K562 (cell line): ENCODE data around the gene PRICKLE4. TPM values are rescaled to one million over a fixed set of nuclear protein-coding genes. Genes with fewer than 3 reads are reported as not detected.
A peak's percentile ranks its signal among the peaks of the same experiment; 100 is the strongest.

Source experiments
- BCLAF1 ChIP-seq, 2 experiments: fragments of 450-650 bp in 1 of 2; IDR thresholded peaks; 2 replicates each; pipeline ENCODE4 v1.6.1; 2011 to 2017; ENCODE audit warnings: low read depth in 2 of 2, antibody characterized with exemption in 1 of 2, borderline replicate concordance in 1 of 2, low read length in 1 of 2, mild to moderate bottlenecking in 1 of 2, mixed read lengths in 1 of 2; ENCODE audit not compliant: control insufficient read depth in 1 of 2
- BCOR ChIP-seq: fragments of 450-650 bp; IDR thresholded peaks from 2 replicates; pipeline ENCODE4 v1.6.1; 2016
- CBX2 ChIP-seq: fragments of 200-600 bp; sonication (generic); IDR thresholded peaks from one replicate; pipeline ENCODE4 v1.6.1; 2012; ENCODE audit warnings: mild to moderate bottlenecking, low read length, inconsistent platforms; ENCODE audit not compliant: insufficient read depth, poor library complexity, severe bottlenecking
- COPS2 ChIP-seq: fragments of 450-650 bp; conservative IDR thresholded peaks from 2 replicates; pipeline ENCODE4 v1.6.1; 2016; ENCODE audit warnings: mild to moderate bottlenecking, moderate library complexity
- ELF1 ChIP-seq: fragments of 200-800 bp; sonication (Bioruptor generic); IDR thresholded peaks from 2 replicates; pipeline ENCODE4 v1.6.1; 2016; ENCODE audit warnings: missing genetic modification characterization, missing compliant biosample characterization
- FOXA1 ChIP-seq: fragments of 450-650 bp; IDR thresholded peaks from 2 replicates; pipeline ENCODE4 v1.6.1; 2016; ENCODE audit warnings: mild to moderate bottlenecking, borderline replicate concordance
- GABPB1 ChIP-seq: sonication (generic); formaldehyde crosslinking; IDR thresholded peaks from 2 replicates; pipeline ENCODE4 v1.8.0; 2022; ENCODE audit warnings: mild to moderate bottlenecking, missing genetic modification reagents
- GTF2F1 ChIP-seq: IDR thresholded peaks from 2 replicates; pipeline ENCODE4 v1.6.1; 2011; ENCODE audit warnings: low read depth, low read length, improper control_type of control experiment
- HLTF ChIP-seq: fragments of 450-650 bp; IDR thresholded peaks from 2 replicates; pipeline ENCODE4 v1.6.1; 2016
- KAT2B ChIP-seq: IDR thresholded peaks from one replicate; pipeline ENCODE4 v1.6.1; 2012; ENCODE audit warnings: low read depth, mild to moderate bottlenecking, control low read depth, inconsistent platforms, low read length, moderate library complexity
- NFIC ChIP-seq: fragments of 450-650 bp; IDR thresholded peaks from 2 replicates; pipeline ENCODE4 v1.6.1; 2017; ENCODE audit warnings: mild to moderate bottlenecking, inconsistent platforms
- PKNOX1 ChIP-seq: fragments of 450-650 bp; IDR thresholded peaks from 2 replicates; pipeline ENCODE4 v1.6.1; 2016
- POLR2B ChIP-seq: fragments of 450-650 bp; IDR thresholded peaks from 2 replicates; pipeline ENCODE4 v1.6.1; 2018; ENCODE audit warnings: low read depth; ENCODE audit not compliant: partially characterized antibody
- RBM39 ChIP-seq: fragments of 200-400 bp; formaldehyde crosslinking; optimal IDR thresholded peaks from 2 replicates; pipeline ENCODE3; 2018; ENCODE audit warnings: low read depth, low read length
- RNF2 ChIP-seq: sonication (generic); IDR thresholded peaks from 2 replicates; pipeline ENCODE4 v1.6.1; 2016
- SMARCB1 ChIP-seq: IDR thresholded peaks from 2 replicates; pipeline ENCODE4 v1.6.1; 2011; ENCODE audit warnings: improper control_type of control experiment, low read depth; ENCODE audit not compliant: insufficient read length
- SNIP1 ChIP-seq: fragments of 450-650 bp; IDR thresholded peaks from 2 replicates; pipeline ENCODE4 v1.7.1; 2017; ENCODE audit warnings: low read depth, mild to moderate bottlenecking
- TEAD1 ChIP-seq, 2 experiments: fragments of 450-650 bp in 1 of 2; sonication (generic) in 1 of 2; formaldehyde crosslinking; IDR thresholded peaks; 2 replicates each; pipeline versions ENCODE4 v1.4.0 to v1.8.0; 2020 to 2022; ENCODE audit warnings: mild to moderate bottlenecking in 2 of 2, missing genetic modification reagents in 1 of 2
- ZBTB9 ChIP-seq: fragments of 450-650 bp; formaldehyde crosslinking; IDR thresholded peaks from 2 replicates; pipeline ENCODE4 v1.4.0; 2020; ENCODE audit warnings: mild to moderate bottlenecking, moderate library complexity
- ZFP30 ChIP-seq: fragments of 250-450 bp; sonication (Bioruptor Pico); IDR thresholded peaks from 2 replicates; pipeline ENCODE4 v1.8.0; 2022; ENCODE audit warnings: moderate library complexity, mild to moderate bottlenecking, inconsistent platforms, borderline replicate concordance
- ZNF398 ChIP-seq: fragments of 250-450 bp; sonication (Bioruptor Pico); IDR thresholded peaks from 2 replicates; pipeline ENCODE4 v1.8.0; 2021; ENCODE audit warnings: moderate library complexity, mild to moderate bottlenecking, inconsistent platforms
- polyA plus RNA-seq, 8 experiments: library from polyadenylated mRNA; depleted of rRNA in 4 of 8; stranded (reverse) in 5 of 8; unstranded in 3 of 8; fragments of >200 nt; fragmentation: Nextera tagmentation in 2 of 8; fragmentation: Illumina TruSeq in 1 of 8; extraction: Ambion mirVana in 2 of 8; extraction: Trizol in 1 of 8; gene quantifications; 2 replicates each; pipeline versions ENCODE4 v1.2.1 to v1.2.3, GENCODE V29; 2011 to 2014; ENCODE audit warnings: inconsistent platforms in 1 of 8, missing spikeins in 1 of 8
- total RNA-seq, 7 experiments: library from RNA; depleted of rRNA in 6 of 7; stranded (reverse); fragments of >200 nt in 6 of 7; fragmentation: Illumina TruSeq in 2 of 7; extraction: Trizol in 2 of 7; gene quantifications; 2 replicates each; pipeline versions ENCODE4 v1.2.1 to v1.2.3, GENCODE V29; 2011 to 2021; ENCODE audit warnings: low replicate concordance in 1 of 7

The PRICKLE4 gene
- total and polyA plus RNA-seq, 9 of the 15 experiments (the other 6 are each of a cell fraction or from before 2014, with no cell fraction given) = 0.20 to 0.32 (median 0.27) TPM; not detected in 6

- TF ChIP-seq ZNF398 (CRISPR knock-in tag) (no peak), SNIP1 (no peak), PKNOX1 (no peak), BCLAF1 (IDR thresholded peaks at IDR 0.05; ENCODE audit: borderline replicate concordance in 1 of 2, control insufficient read depth in 1 of 2, low read depth in 2 of 2, low read length in 1 of 2) (no peak), NFIC (no peak; the same call in 1 of the 2 replicates), COPS2 (no peak), ZFP30 (CRISPR knock-in tag) (no peak), SMARCB1 (no peak), FOXA1 (no peak), KAT2B (peak; percentile 47), GTF2F1 (no peak), GABPB1 (no peak; the same call in 1 of the 2 replicates), RBM39 (no peak), HLTF (0 out of 2 replicates have a peak, but pooled peaks have one; percentile 14), TEAD1 (CRISPR knock-in tag; IDR thresholded peaks at IDR 0.05) (no peak; a peak in 1 of 4 replicates), RNF2 (no peak), POLR2B (no peak), CBX2 (no peak), ZBTB9 (CRISPR knock-in tag) (no peak), ELF1 (tag) (no peak), BCOR (no peak)
Observed at GRCh38 chr6:41786451-41787218, 6.1 kb downstream of the PRICKLE4 start (continued).
